Osteocyte (in vitro differentiated cells): ENCODE results near the gene COMT. TPM values are rescaled to one million over a fixed set of nuclear protein-coding genes. Genes with fewer than 3 reads are reported as not detected.
A peak's percentile ranks its signal among the peaks of the same experiment; 100 is the strongest.

Experiments used
- DNase-seq: peaks from one replicate; pipeline ENCODE4 v3.0.0; 2021; ENCODE audit warnings: mixed read lengths; ENCODE audit not compliant: unreplicated experiment; ENCODE audit errors: extremely low spot score
- H3K27ac Mint-ChIP-seq: one replicate; pipeline ENCODE4 v1.8.0; 2021; ENCODE audit warnings: mild to moderate bottlenecking, mixed read lengths; ENCODE audit not compliant: unreplicated experiment
- H3K27me3 Mint-ChIP-seq: one replicate; pipeline ENCODE4 v1.8.0; 2021; ENCODE audit warnings: mixed read lengths; ENCODE audit not compliant: unreplicated experiment
- H3K36me3 Mint-ChIP-seq: one replicate; pipeline ENCODE4 v1.8.0; 2021; ENCODE audit warnings: mixed read lengths; ENCODE audit not compliant: unreplicated experiment
- H3K4me1 Mint-ChIP-seq: one replicate; pipeline ENCODE4 v1.8.0; 2021; ENCODE audit warnings: mixed read lengths; ENCODE audit not compliant: unreplicated experiment
- H3K4me3 Mint-ChIP-seq: one replicate; pipeline ENCODE4 v1.8.0; 2021; ENCODE audit warnings: mild to moderate bottlenecking, moderate library complexity, mixed read lengths; ENCODE audit not compliant: unreplicated experiment
- H3K9me3 Mint-ChIP-seq: one replicate; pipeline ENCODE4 v1.8.0; 2021; ENCODE audit warnings: mixed read lengths; ENCODE audit not compliant: unreplicated experiment
- CTCF ChIP-seq: fragments of 200-600 bp; sonication (generic); IDR thresholded peaks from 2 replicates; pipeline ENCODE4 v1.5.0; 2021; ENCODE audit warnings: antibody characterized with exemption, mild to moderate bottlenecking, moderate library complexity
- total RNA-seq: library from RNA; stranded (reverse); gene quantifications from 2 replicates; pipeline ENCODE4 v1.2.1, GENCODE V29; 2021

Gene COMT
- total RNA-seq, 1 donor from 2014 or later, result 92.1 TPM

DNA sequence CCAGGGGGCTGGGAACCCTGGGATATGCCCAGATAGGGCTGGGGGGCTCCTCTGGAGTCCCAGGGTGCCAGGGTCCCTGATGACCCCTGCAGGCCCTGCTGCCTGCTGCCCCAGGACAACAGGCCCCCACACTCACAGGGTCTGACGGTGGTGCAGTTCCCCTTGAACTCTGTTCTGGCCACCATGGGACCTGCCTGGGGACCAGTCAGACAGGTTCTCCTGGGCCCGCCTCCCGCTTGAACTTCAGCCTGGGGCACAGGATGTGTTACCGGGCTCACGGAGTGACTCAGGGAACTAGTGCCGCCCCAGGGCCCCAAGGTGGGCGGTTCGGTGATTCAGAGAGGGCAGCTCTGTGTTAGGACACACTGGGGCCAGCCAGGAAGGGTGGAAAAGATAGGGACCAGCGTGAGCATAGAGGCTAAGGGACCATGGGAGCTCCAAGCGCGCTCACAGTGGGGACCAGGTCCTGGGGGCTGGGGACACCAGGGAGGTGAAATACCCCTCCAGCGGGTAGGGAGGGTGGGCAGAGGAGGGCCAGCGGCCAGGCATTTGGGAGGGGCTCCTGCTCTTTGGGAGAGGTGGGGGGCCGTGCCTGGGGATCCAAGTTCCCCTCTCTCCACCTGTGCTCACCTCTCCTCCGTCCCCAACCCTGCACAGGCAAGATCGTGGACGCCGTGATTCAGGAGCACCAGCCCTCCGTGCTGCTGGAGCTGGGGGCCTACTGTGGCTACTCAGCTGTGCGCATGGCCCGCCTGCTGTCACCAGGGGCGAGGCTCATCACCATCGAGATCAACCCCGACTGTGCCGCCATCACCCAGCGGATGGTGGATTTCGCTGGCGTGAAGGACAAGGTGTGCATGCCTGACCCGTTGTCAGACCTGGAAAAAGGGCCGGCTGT lies 21.6 kb downstream of the COMT start:
- DNase-seq, result no peak
- no peak for TF ChIP-seq CTCF
- Mint-ChIP-seq H3K4me3 (no peak overlapping the region), H3K9me3 (no peaks in the 10 kb centered on the region), H3K27me3 (no peaks in the 10 kb centered on the region), H3K36me3 (peaks cover 3% of the 10 kb centered on the region), H3K4me1 (peaks cover 12% of the 10 kb centered on the region), H3K27ac (no peak overlapping the region)

GRCh38 chr22:19963863-19964642 lies 22.5 kb downstream of the COMT start:
- no peak for TF ChIP-seq CTCF
- no peak for DNase-seq
- Mint-ChIP-seq H3K36me3 (peaks cover 3% of the 10 kb centered on the region), H3K27ac (no peak overlapping the region), H3K4me1 (peaks cover 8% of the 10 kb centered on the region), H3K27me3 (no peaks in the 10 kb centered on the region), H3K9me3 (no peaks in the 10 kb centered on the region), H3K4me3 (no peak overlapping the region)

- Mint-ChIP-seq H3K27ac (no peak overlapping the region), H3K9me3 (no peaks in the 10 kb centered on the region), H3K36me3 (peaks cover 3% of the 10 kb centered on the region), H3K27me3 (no peaks in the 10 kb centered on the region), H3K4me1 (peaks cover 4% of the 10 kb centered on the region), H3K4me3 (no peak overlapping the region)
- TF ChIP-seq CTCF, result no peak
- no peak for DNase-seq
These were observed 23.3 kb downstream of the COMT start for GRCh38 chr22:19964701-19965386.

GRCh38 chr22:19965771-19966709 lies 24.5 kb downstream of the COMT start:
- Mint-ChIP-seq H3K27ac (no peak overlapping the region), H3K9me3 (no peaks in the 10 kb centered on the region), H3K36me3 (peaks cover 7% of the 10 kb centered on the region), H3K4me3 (no peak overlapping the region), H3K4me1 (peaks cover 7% of the 10 kb centered on the region), H3K27me3 (no peaks in the 10 kb centered on the region)
- no peak for DNase-seq
- TF ChIP-seq CTCF, result peak; percentile 46
